Tibial artery (tissue), 4 donors: ENCODE data around the gene MICAL2.

Source experiments
- DNase-seq, 2 donors: peaks; one replicate each; pipeline ENCODE4 v3.0.0-alpha.2; 2019
- H3K27ac ChIP-seq, 2 donors: fragments of 200-600 bp; sonication (generic) in 1 of 2; 1 replicate in 1 of 2; 2 replicates in 1 of 2; pipeline ENCODE4 v1.5.1; 2018 to 2019; ENCODE audit warnings: mild to moderate bottlenecking in 1 of 2
- H3K27me3 ChIP-seq, 2 donors: fragments of 200-600 bp; sonication (generic) in 1 of 2; one replicate each; pipeline versions ENCODE4 v1.5.1 to v1.6.0; 2016 to 2019
- H3K36me3 ChIP-seq, 3 donors: fragments of 200-600 bp; sonication (generic) in 2 of 3; one replicate each; pipeline ENCODE4 v1.5.1; 2016 to 2019; ENCODE audit warnings: mild to moderate bottlenecking in 2 of 3
- H3K4me1 ChIP-seq, 4 donors: fragments of 200-600 bp; sonication (generic) in 2 of 4; 1 replicate in 3 of 4; 2 replicates in 1 of 4; pipeline ENCODE4 v1.5.1; 2016 to 2019
- H3K4me3 ChIP-seq, 2 donors: fragments of 200-600 bp; sonication (generic) in 1 of 2; 1 replicate in 1 of 2; 2 replicates in 1 of 2; pipeline ENCODE4 v1.5.1; 2018 to 2019; ENCODE audit warnings: mild to moderate bottlenecking in 2 of 2
- H3K9me3 ChIP-seq, 3 donors: fragments of 200-600 bp; sonication (generic) in 1 of 3; one replicate each; pipeline ENCODE4 v1.5.1; 2016 to 2019
- CTCF ChIP-seq, 2 experiments: fragments of 200-600 bp in 1 of 2; fragments of 450-650 bp in 1 of 2; IDR thresholded peaks; one replicate each; pipeline ENCODE4 v1.5.1; 2017 to 2019; ENCODE audit warnings: antibody characterized with exemption in 2 of 2, mild to moderate bottlenecking in 1 of 2, moderate library complexity in 1 of 2
- intact Hi-C: fragments of 100-400 bp; cut with DNase I; formaldehyde crosslinking; loops from one replicate; pipeline ENCODE4 v1.15.0; 2023; ENCODE audit warnings: low total_unique reads

MICAL2 gene

GRCh38 chr11:12275818-12276217, 165.4 kb downstream of the MICAL2 start:
- peak; percentile 10 to 55 for DNase-seq
- no peak for TF ChIP-seq CTCF (IDR thresholded peaks at IDR 0.05)
- intact Hi-C loops, result loop anchor here (10.0 kb wide), 2 partner anchors 341 to 461 kb away; no protein-coding TSS in a partner anchor

GRCh38 chr11:12276356-12276755, 166.0 kb downstream of the MICAL2 start:
- H3K27ac ChIP-seq, result no peak overlapping the region
- TF ChIP-seq CTCF (IDR thresholded peaks at IDR 0.05), result no peak
- no peaks in the 10 kb centered on the region for H3K36me3 ChIP-seq
- H3K27me3 ChIP-seq, result no peaks in the 10 kb centered on the region
- no peak overlapping the region for H3K4me3 ChIP-seq
- H3K9me3 ChIP-seq, result no peaks in the 10 kb centered on the region
- DNase-seq, result peak; percentile 17 to 40
- intact Hi-C loops, result loop anchor here (10.0 kb wide), 2 partner anchors 342 to 462 kb away; no protein-coding TSS in a partner anchor
- H3K4me1 ChIP-seq, result peaks cover 0 to 18% (median 9%) of the 10 kb centered on the region in 4 donors

More at GRCh38 chr11:12275818-12276217, 165.4 kb downstream of the MICAL2 start:
- H3K36me3 ChIP-seq, result no peaks in the 10 kb centered on the region
- H3K4me1 ChIP-seq, result peaks cover 0 to 13% (median 7%) of the 10 kb centered on the region in 4 donors
- no peak overlapping the region for H3K27ac ChIP-seq
- no peaks in the 10 kb centered on the region for H3K27me3 ChIP-seq
- H3K9me3 ChIP-seq, result no peaks in the 10 kb centered on the region
- H3K4me3 ChIP-seq, result no peak overlapping the region

- peak; percentile 7 to 45 for DNase-seq
- intact Hi-C loops, result loop anchor here (10.0 kb wide), 2 partner anchors 342 to 462 kb away; no protein-coding TSS in a partner anchor
- TF ChIP-seq CTCF (IDR thresholded peaks at IDR 0.05), result no peak
- peaks cover 0 to 23% (median 9%) of the 10 kb centered on the region in 4 donors for H3K4me1 ChIP-seq
- no peaks in the 10 kb centered on the region for H3K9me3 ChIP-seq
- H3K27ac ChIP-seq, result no peak overlapping the region
- H3K27me3 ChIP-seq, result no peaks in the 10 kb centered on the region
- H3K36me3 ChIP-seq, result no peaks in the 10 kb centered on the region
- no peak overlapping the region for H3K4me3 ChIP-seq
These were observed 166.6 kb downstream of the MICAL2 start for GRCh38 chr11:12276831-12277475.

GRCh38 chr11:12278766-12279671, 168.6 kb downstream of the MICAL2 start:
- intact Hi-C loops, result loop anchor here (10.0 kb wide), 2 partner anchors 344 to 464 kb away; no protein-coding TSS in a partner anchor
- no peak for DNase-seq
- no peaks in the 10 kb centered on the region for H3K9me3 ChIP-seq
- H3K4me3 ChIP-seq, result no peak overlapping the region
- no peaks in the 10 kb centered on the region for H3K27me3 ChIP-seq
- H3K4me1 ChIP-seq, result peaks cover 0 to 27% (median 9%) of the 10 kb centered on the region in 4 donors
- TF ChIP-seq CTCF (IDR thresholded peaks at IDR 0.05), result no peak
- no peaks in the 10 kb centered on the region for H3K36me3 ChIP-seq
- H3K27ac ChIP-seq, result peak overlapping the region; percentile 7 to 35

- no peak for DNase-seq
- intact Hi-C loops, result loop anchor here (2.0 to 10.0 kb wide), 4 partner anchors 191 to 465 kb away; no protein-coding TSS in a partner anchor
- Histone ChIP-seq H3K27ac (peak overlapping the region; percentile 7 to 35), H3K9me3 (no peaks in the 10 kb centered on the region), H3K27me3 (no peaks in the 10 kb centered on the region), H3K36me3 (no peaks in the 10 kb centered on the region), H3K4me1 (peaks cover 0 to 31% (median 9%) of the 10 kb centered on the region in 4 donors), H3K4me3 (no peak overlapping the region)
- no peak for TF ChIP-seq CTCF (IDR thresholded peaks at IDR 0.05)
These were observed 169.3 kb downstream of the MICAL2 start for GRCh38 chr11:12279672-12280108.
